ENCODE measurements around the gene METTL9. TPM values are rescaled to one million over a fixed set of nuclear protein-coding genes. Genes with fewer than 3 reads are reported as not detected.
A peak's percentile ranks its signal among the peaks of the same experiment; 100 is the strongest.

METTL9 gene
- total and polyA plus RNA-seq, 2 of the 13 experiments (the other 11 are each of a cell fraction or from before 2014, with no cell fraction given) = 123 to 204 TPM

GRCh38 chr16:21703589-21704174 lies 104.3 kb downstream of the METTL9 start:
- H3K4me1 ChIP-seq (ENCODE audit: insufficient read depth, low read length) = no peaks in the 10 kb centered on the region
- intact Hi-C loops (cut with micrococcal nuclease; ENCODE audit: unreplicated experiment) = no loop called here
- peaks cover 2 to 25% of the 10 kb centered on the region in 2 experiments; a peak in 4 of 5 replicates for H3K27me3 ChIP-seq (ENCODE audit: control insufficient read depth in 1 of 2, insufficient read depth in 2 of 2, low read length in 2 of 2)
- H3K27ac ChIP-seq (ENCODE audit: extremely low read length, insufficient read depth, low read length) = no peak overlapping the region
- ATAC-seq (peak; percentile 22; the same call in 1 of the 3 replicates), FAIRE-seq (no peak), DNase-seq (ENCODE audit: low spot score) (no peak)
- no peaks in the 10 kb centered on the region for H4K20me1 ChIP-seq (ENCODE audit: insufficient read depth, low read length)
- H3K9ac ChIP-seq (ENCODE audit: insufficient read depth, low read depth, low read length) = no peak overlapping the region
- in situ Hi-C loops (cut with HindIII; ENCODE audit: extremely low pct_ligation_motif_present, low pct_unique_long_range_greater_than_20kb) = no loop called here
- 12% methylated on average over 5 of the region's 5 CpGs for WGBS (ENCODE audit: low lambda C conversion rate)
- H2AFZ ChIP-seq (ENCODE audit: low read length) = no peak overlapping the region
- no peaks in the 10 kb centered on the region for H3K79me2 ChIP-seq (ENCODE audit: insufficient read depth, low read length)
- ChIA-PET CTCF (ENCODE audit: low intra/inter-chr PET ratio, low total read pairs) (no interaction called here), POLR2A (no interaction called here)
- H3K4me3 ChIP-seq (replicated peaks in 1 of 3; ENCODE audit: insufficient read depth in 1 of 3, low read depth in 2 of 3, low read length in 3 of 3) = no peak overlapping the region
- BruUV-seq (replicated peaks) = no TSS peak
- H3K36me3 ChIP-seq (replicated peaks in 1 of 2; ENCODE audit: control insufficient read depth in 1 of 2, insufficient read depth in 2 of 2, low read length in 2 of 2) = no peaks in the 10 kb centered on the region
- no peak overlapping the region for H3K4me2 ChIP-seq (ENCODE audit: low read depth, low read length)
- H3K9me3 ChIP-seq (ENCODE audit: low read length) = no peaks in the 10 kb centered on the region
- TF ChIP-seq SMARCE1 (IDR thresholded peaks at IDR 0.05; ENCODE audit: borderline replicate concordance) = no peak
- TF ChIP-seq MXD3 (CRISPR knock-in tag; IDR thresholded peaks at IDR 0.05) = no peak
- TF ChIP-seq ZNF768 (CRISPR knock-in tag; IDR thresholded peaks at IDR 0.05) = no peak
- TF ChIP-seq ZNF550 (CRISPR knock-in tag; IDR thresholded peaks at IDR 0.05; ENCODE audit: borderline replicate concordance) = no peak
- no peak for TF ChIP-seq THAP8 (CRISPR knock-in tag; IDR thresholded peaks at IDR 0.05; ENCODE audit: borderline replicate concordance)
- no peak for TF ChIP-seq TBX3 (IDR thresholded peaks at IDR 0.05; ENCODE audit: borderline replicate concordance)
- TF ChIP-seq SRSF1 (optimal IDR thresholded peaks at IDR 0.05; ENCODE audit: low read depth, low read length) = no peak

GRCh38 chr16:21704266-21704665 lies 104.9 kb downstream of the METTL9 start:
- H3K27me3 ChIP-seq (ENCODE audit: control insufficient read depth in 1 of 2, insufficient read depth in 2 of 2, low read length in 2 of 2) = peaks cover 2 to 25% of the 10 kb centered on the region in 2 experiments; a peak in 4 of 5 replicates
- H3K27ac ChIP-seq (ENCODE audit: extremely low read length, insufficient read depth, low read length) = no peak overlapping the region
- WGBS (ENCODE audit: low lambda C conversion rate) = 45% methylated on average over 5 of the region's 5 CpGs
- BruUV-seq (replicated peaks) = no TSS peak
- ChIA-PET POLR2A (no interaction called here), CTCF (ENCODE audit: low intra/inter-chr PET ratio, low total read pairs) (no interaction called here)
- no peak overlapping the region for H2AFZ ChIP-seq (ENCODE audit: low read length)
- H3K4me3 ChIP-seq (replicated peaks in 1 of 3; ENCODE audit: insufficient read depth in 1 of 3, low read depth in 2 of 3, low read length in 3 of 3) = no peak overlapping the region
- H3K79me2 ChIP-seq (ENCODE audit: insufficient read depth, low read length) = no peaks in the 10 kb centered on the region
- H3K36me3 ChIP-seq (replicated peaks in 1 of 2; ENCODE audit: control insufficient read depth in 1 of 2, insufficient read depth in 2 of 2, low read length in 2 of 2) = no peaks in the 10 kb centered on the region
- no peak overlapping the region for H3K4me2 ChIP-seq (ENCODE audit: low read depth, low read length)
- ATAC-seq = no peak
- no peaks in the 10 kb centered on the region for H3K4me1 ChIP-seq (ENCODE audit: insufficient read depth, low read length)
- intact Hi-C loops (cut with micrococcal nuclease; ENCODE audit: unreplicated experiment) (no loop called here), in situ Hi-C loops (cut with HindIII; ENCODE audit: extremely low pct_ligation_motif_present, low pct_unique_long_range_greater_than_20kb) (no loop called here)
- H3K9ac ChIP-seq (ENCODE audit: insufficient read depth, low read depth, low read length) = no peak overlapping the region
- TF ChIP-seq KDM5A (IDR thresholded peaks at IDR 0.05; ENCODE audit: borderline replicate concordance, low read length) = no peak
- TF ChIP-seq ZNF629 (CRISPR knock-in tag; conservative IDR thresholded peaks at IDR 0.05) = peak; percentile 73
- TF ChIP-seq ZNF441 (CRISPR knock-in tag; IDR thresholded peaks at IDR 0.05; ENCODE audit: borderline replicate concordance) = no peak
- TF ChIP-seq SMAD3 (CRISPR knock-in tag; IDR thresholded peaks at IDR 0.05) = no peak
- TF ChIP-seq NFKB2 (CRISPR knock-in tag; IDR thresholded peaks at IDR 0.05; ENCODE audit: borderline replicate concordance) = no peak
- TF ChIP-seq SNRNP70 (IDR thresholded peaks at IDR 0.05; ENCODE audit: low read depth, low read length) = no peak
- no peak for TF ChIP-seq ZBTB2 (CRISPR knock-in tag; IDR thresholded peaks at IDR 0.05; ENCODE audit: low read depth)
- no peaks in the 10 kb centered on the region for H3K9me3 ChIP-seq (ENCODE audit: low read length)
- FAIRE-seq = no peak
- DNase-seq (ENCODE audit: low spot score) = no peak
- no peaks in the 10 kb centered on the region for H4K20me1 ChIP-seq (ENCODE audit: insufficient read depth, low read length)

Data from HepG2 (cell line).